OCI-LY3 (cell line): ENCODE measurements around the gene RCAN3.

Experiments used
- H2AFZ ChIP-seq: fragments of 200-600, 300-600 bp; shearing (Covaris generic); 2 replicates; pipeline ENCODE4 v1.6.0; 2014; ENCODE audit warnings: antibody characterized with exemption, low read depth, low read length
- H3K27ac ChIP-seq: fragments of 200-600, 300-600 bp; sonication (generic); 2 replicates; pipeline ENCODE4 v1.5.1; 2014; ENCODE audit warnings: mild to moderate bottlenecking, low read length, moderate library complexity, mixed read lengths
- H3K27me3 ChIP-seq: fragments of 200-600, 300-600 bp; sonication (generic); 2 replicates; pipeline ENCODE4 v1.6.1; 2014; ENCODE audit warnings: low read depth, low read length, mixed read lengths
- H3K36me3 ChIP-seq: fragments of 200-600, 300-600 bp; sonication (generic); replicated peaks from 2 replicates; pipeline ENCODE3; 2014; ENCODE audit warnings: low read depth, low read length, mixed read lengths
- H3K4me1 ChIP-seq: fragments of 300-600, 200-600 bp; sonication (generic); 2 replicates; pipeline ENCODE4 v1.6.1; 2014; ENCODE audit warnings: low read length, mixed read lengths
- H3K4me2 ChIP-seq: fragments of 200-600, 300-600 bp; sonication (generic); 2 replicates; pipeline ENCODE4 v1.6.1; 2014; ENCODE audit warnings: low read length, mixed read lengths
- H3K4me3 ChIP-seq: fragments of 300-600, 200-600 bp; sonication (generic); 2 replicates; pipeline ENCODE4 v1.5.1; 2014; ENCODE audit warnings: antibody characterized with exemption, mild to moderate bottlenecking, low read length, moderate library complexity
- H3K79me2 ChIP-seq: fragments of 300-600, 200-600 bp; shearing (Covaris generic); 2 replicates; pipeline ENCODE4 v1.6.1; 2014; ENCODE audit warnings: mild to moderate bottlenecking, low read length, mixed read lengths
- H3K9ac ChIP-seq: fragments of 300-600, 200-600 bp; shearing (Covaris generic); 2 replicates; pipeline ENCODE4 v1.6.0; 2014; ENCODE audit warnings: mild to moderate bottlenecking, low read length, moderate library complexity
- H3K9me3 ChIP-seq: fragments of 200-600, 300-600 bp; shearing (Covaris generic); 2 replicates; pipeline ENCODE4 v1.6.1; 2014; ENCODE audit warnings: low read length, mixed read lengths; ENCODE audit not compliant: insufficient read depth
- H4K20me1 ChIP-seq: fragments of 200-600, 300-600 bp; sonication (generic); 2 replicates; pipeline ENCODE4 v1.6.1; 2016; ENCODE audit warnings: low read length, mixed read lengths; ENCODE audit not compliant: insufficient read depth
- EZH2phosphoT487 ChIP-seq: fragments of 200-600 bp; shearing (Covaris generic); IDR thresholded peaks from 2 replicates; pipeline ENCODE4 v1.6.1; 2018; ENCODE audit warnings: antibody characterized with exemption, mixed run types, low read depth
- TF ChIP-seq, protein P1 (sequence below): fragments of 200-600, 300-600 bp; sonication (generic); IDR thresholded peaks from 2 replicates; pipeline ENCODE4 v1.5.1; 2014; ENCODE audit warnings: antibody characterized with exemption, low read length, low read depth

RCAN3 gene

GRCh38 chr1:24498589-24498988 lies 4.0 kb upstream of the RCAN3 start:
- Histone ChIP-seq H3K9ac (no peak overlapping the region), H3K4me3 (no peak overlapping the region), H4K20me1 (no peaks in the 10 kb centered on the region), H3K27me3 (no peaks in the 10 kb centered on the region), H3K36me3 (no peaks in the 10 kb centered on the region), H3K79me2 (no peaks in the 10 kb centered on the region), H3K4me1 (peaks cover 11% of the 10 kb centered on the region), H3K4me2 (no peak overlapping the region), H2AFZ (no peak overlapping the region), H3K9me3 (no peaks in the 10 kb centered on the region), H3K27ac (no peak overlapping the region)
- no peak for TF ChIP-seq EZH2phosphoT487
- TF ChIP-seq, protein P1, sequence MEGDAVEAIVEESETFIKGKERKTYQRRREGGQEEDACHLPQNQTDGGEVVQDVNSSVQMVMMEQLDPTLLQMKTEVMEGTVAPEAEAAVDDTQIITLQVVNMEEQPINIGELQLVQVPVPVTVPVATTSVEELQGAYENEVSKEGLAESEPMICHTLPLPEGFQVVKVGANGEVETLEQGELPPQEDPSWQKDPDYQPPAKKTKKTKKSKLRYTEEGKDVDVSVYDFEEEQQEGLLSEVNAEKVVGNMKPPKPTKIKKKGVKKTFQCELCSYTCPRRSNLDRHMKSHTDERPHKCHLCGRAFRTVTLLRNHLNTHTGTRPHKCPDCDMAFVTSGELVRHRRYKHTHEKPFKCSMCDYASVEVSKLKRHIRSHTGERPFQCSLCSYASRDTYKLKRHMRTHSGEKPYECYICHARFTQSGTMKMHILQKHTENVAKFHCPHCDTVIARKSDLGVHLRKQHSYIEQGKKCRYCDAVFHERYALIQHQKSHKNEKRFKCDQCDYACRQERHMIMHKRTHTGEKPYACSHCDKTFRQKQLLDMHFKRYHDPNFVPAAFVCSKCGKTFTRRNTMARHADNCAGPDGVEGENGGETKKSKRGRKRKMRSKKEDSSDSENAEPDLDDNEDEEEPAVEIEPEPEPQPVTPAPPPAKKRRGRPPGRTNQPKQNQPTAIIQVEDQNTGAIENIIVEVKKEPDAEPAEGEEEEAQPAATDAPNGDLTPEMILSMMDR, result no peak

DNA sequence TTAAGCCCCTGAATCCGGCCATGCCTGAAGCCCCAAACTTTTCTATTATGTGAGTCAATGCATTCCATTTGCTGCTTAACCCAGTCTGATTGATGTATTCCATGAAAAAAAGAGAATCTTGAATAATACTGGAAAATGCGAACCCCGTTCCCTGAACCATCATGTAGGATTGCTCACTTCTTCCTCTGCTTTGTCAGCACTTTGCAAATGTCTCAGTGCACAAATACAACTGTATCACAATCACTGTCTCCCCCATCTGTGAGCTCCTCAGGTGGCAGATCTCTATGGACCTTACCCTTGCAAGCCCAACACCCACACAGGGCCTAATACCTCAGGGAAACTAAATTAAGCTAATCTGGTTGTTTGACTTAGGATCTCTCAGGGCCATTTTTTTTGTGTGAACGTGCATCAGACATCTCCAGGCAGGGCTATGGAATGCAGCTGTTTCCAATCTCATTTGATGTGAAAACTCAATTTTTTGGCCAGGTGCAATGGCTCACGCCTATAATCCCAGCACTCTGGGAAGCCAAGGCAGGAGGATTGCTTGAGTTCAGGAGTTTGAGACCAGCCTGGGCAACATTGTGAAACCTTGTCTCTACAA lies 2.1 kb upstream of the RCAN3 start:
- Histone ChIP-seq H3K4me3 (no peak overlapping the region), H3K9ac (no peak overlapping the region), H4K20me1 (no peaks in the 10 kb centered on the region), H3K9me3 (no peaks in the 10 kb centered on the region), H3K4me2 (no peak overlapping the region), H2AFZ (no peak overlapping the region), H3K79me2 (no peaks in the 10 kb centered on the region), H3K4me1 (peaks cover 15% of the 10 kb centered on the region), H3K27ac (no peak overlapping the region), H3K36me3 (no peaks in the 10 kb centered on the region), H3K27me3 (no peaks in the 10 kb centered on the region)
- no peak for TF ChIP-seq EZH2phosphoT487
- TF ChIP-seq, protein P1, result no peak

- H3K79me2 ChIP-seq, result no peaks in the 10 kb centered on the region
- H3K4me2 ChIP-seq, result peak overlapping the region; percentile 92
- H3K4me3 ChIP-seq, result peak overlapping the region; percentile 97
- no peak overlapping the region for H3K27ac ChIP-seq
- no peaks in the 10 kb centered on the region for H3K27me3 ChIP-seq
- peaks cover 15% of the 10 kb centered on the region for H3K4me1 ChIP-seq
- H2AFZ ChIP-seq, result no peak overlapping the region; the same call in 1 of the 2 replicates
- no peaks in the 10 kb centered on the region for H4K20me1 ChIP-seq
- H3K9ac ChIP-seq, result peak overlapping the region; percentile 92
- no peaks in the 10 kb centered on the region for H3K9me3 ChIP-seq
- TF ChIP-seq EZH2phosphoT487, result no peak
- TF ChIP-seq, protein P1, result no peak
- no peaks in the 10 kb centered on the region for H3K36me3 ChIP-seq
Measured at GRCh38 chr1:24501371-24502064, 1.1 kb upstream of the RCAN3 start.

DNA sequence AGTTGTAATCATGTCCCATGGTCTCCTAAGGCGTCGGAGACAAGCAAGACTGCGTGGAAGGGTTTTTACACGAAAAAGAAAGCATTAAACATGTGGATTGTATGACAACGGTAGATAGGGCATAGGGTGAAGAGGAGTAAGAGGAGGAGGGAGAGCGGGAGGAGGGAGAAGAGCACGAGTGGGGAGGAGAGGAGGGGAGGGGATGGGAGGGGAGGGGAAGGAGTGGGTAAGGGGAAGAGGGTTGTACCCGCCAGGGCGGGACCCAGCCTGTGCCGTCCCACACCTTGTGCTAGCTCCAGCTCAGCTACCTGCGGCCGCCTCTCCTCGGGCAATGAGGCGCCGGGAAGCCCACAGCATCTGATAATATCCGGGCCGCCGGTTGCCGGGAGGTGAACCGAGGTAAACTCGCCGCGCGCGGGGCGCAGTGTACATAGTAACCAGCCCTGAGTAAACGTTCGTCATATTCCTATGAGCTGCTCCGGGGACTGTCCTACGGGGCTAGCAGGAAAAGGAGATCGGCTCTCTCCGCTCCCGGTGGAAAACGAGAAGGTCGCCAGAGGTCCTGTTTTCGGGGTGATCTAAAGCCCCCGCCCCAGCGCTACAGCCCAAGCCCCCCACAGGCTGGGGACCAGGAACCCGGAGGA lies 449 bp upstream of the RCAN3 start:
- Histone ChIP-seq H3K27ac (peak overlapping the region; percentile 51), H3K27me3 (no peaks in the 10 kb centered on the region), H3K36me3 (no peaks in the 10 kb centered on the region), H3K9me3 (no peaks in the 10 kb centered on the region), H2AFZ (peak overlapping the region; percentile 88), H3K9ac (peak overlapping the region; percentile 92), H3K4me2 (peak overlapping the region; percentile 92), H3K4me3 (peak overlapping the region; percentile 97), H4K20me1 (no peaks in the 10 kb centered on the region), H3K4me1 (peaks cover 15% of the 10 kb centered on the region), H3K79me2 (no peaks in the 10 kb centered on the region)
- no peak for TF ChIP-seq EZH2phosphoT487
- TF ChIP-seq, protein P1, result no peak
